Common myeloid progenitor, CD34-positive (primary cell): ENCODE results near the gene KLF2.
A peak's percentile ranks its signal among the peaks of the same experiment; 100 is the strongest.

Source experiments
- CTCF ChIA-PET: fragments of 350-600 bp; sonication (Branson Sonifier 250); formaldehyde crosslinking; loops from one replicate; lab custom pipeline; 2021; ENCODE audit warnings: antibody characterized with exemption; lab: Charles Lee
- POLR2A ChIA-PET: fragments of 350-600 bp; sonication (Branson Sonifier 250); formaldehyde crosslinking; loops from one replicate; lab custom pipeline; 2021; ENCODE audit warnings: antibody characterized with exemption; lab: Charles Lee
- DNase-seq, 3 donors: peaks; one replicate each; pipeline versions ENCODE4 v3.0.0 to v3.0.0-alpha.2; 2013
- H3K27ac ChIP-seq, 2 experiments: 1 replicate in 1 of 2; 2 replicates in 1 of 2; pipeline ENCODE4 v1.7.0; 2013; ENCODE audit warnings: inconsistent platforms in 2 of 2, low read length in 2 of 2, mild to moderate bottlenecking in 2 of 2, low read depth in 1 of 2, moderate library complexity in 1 of 2; ENCODE audit not compliant: severe bottlenecking in 2 of 2, insufficient read depth in 1 of 2, poor library complexity in 1 of 2
- H3K27me3 ChIP-seq, 5 experiments: replicated peaks in 2 of 5; 1 replicate in 3 of 5; 2 replicates in 2 of 5; pipeline versions ENCODE4 v1.6.1 to v1.7.0; 2013; ENCODE audit warnings: low read length in 4 of 5, mild to moderate bottlenecking in 2 of 5, moderate library complexity in 2 of 5, inconsistent platforms in 1 of 5; ENCODE audit not compliant: insufficient read depth in 5 of 5, control insufficient read depth in 4 of 5
- H3K36me3 ChIP-seq, 4 experiments: 1 replicate in 2 of 4; 2 replicates in 2 of 4; pipeline versions ENCODE4 v1.6.1 to v1.7.0; 2013; ENCODE audit warnings: low read length in 3 of 4, control low read depth in 1 of 4, mild to moderate bottlenecking in 1 of 4; ENCODE audit not compliant: control insufficient read depth in 4 of 4, insufficient read depth in 4 of 4
- H3K4me1 ChIP-seq, 4 experiments: 1 replicate in 3 of 4; 2 replicates in 1 of 4; pipeline versions ENCODE4 v1.6.1 to v1.7.1; 2013; ENCODE audit warnings: low read length in 3 of 4, mild to moderate bottlenecking in 3 of 4, control low read depth in 1 of 4, inconsistent platforms in 1 of 4, moderate library complexity in 1 of 4; ENCODE audit not compliant: control insufficient read depth in 4 of 4, insufficient read depth in 4 of 4; ENCODE audit errors: control extremely low read depth in 1 of 4
- H3K4me3 ChIP-seq, 7 experiments: 1 replicate in 4 of 7; 2 replicates in 3 of 7; pipeline versions ENCODE4 v1.5.1 to v1.7.0; 2013; ENCODE audit warnings: mild to moderate bottlenecking in 7 of 7, low read length in 6 of 7, moderate library complexity in 6 of 7, inconsistent platforms in 2 of 7, low read depth in 2 of 7, control low read depth in 1 of 7; ENCODE audit not compliant: insufficient read depth in 4 of 7, control insufficient read depth in 1 of 7; ENCODE audit errors: extremely low read depth in 1 of 7
- H3K9me3 ChIP-seq, 5 experiments: 1 replicate in 4 of 5; 2 replicates in 1 of 5; pipeline versions ENCODE4 v1.6.1 to v1.7.1; 2013; ENCODE audit warnings: low read length in 4 of 5, mild to moderate bottlenecking in 2 of 5, inconsistent platforms in 1 of 5, low read depth in 1 of 5, moderate library complexity in 1 of 5; ENCODE audit not compliant: control insufficient read depth in 4 of 5, insufficient read depth in 2 of 5; ENCODE audit errors: control extremely low read depth in 1 of 5
- WGBS: methylation state at CpG from one replicate; pipeline ENCODE4 v1.1.5; 2013; ENCODE audit not compliant: insufficient coverage; 5-methylcytosine and 5-hydroxymethylcytosine counted together

KLF2 gene

GRCh38 chr19:16347706-16348105 lies 23.1 kb downstream of the KLF2 start:
- Histone ChIP-seq H3K27me3 (no peaks in the 10 kb centered on the region), H3K9me3 (no peaks in the 10 kb centered on the region), H3K4me3 (no peak overlapping the region), H3K36me3 (peaks cover 0 to 4% (median 0%) of the 10 kb centered on the region in 4 experiments), H3K27ac (no peak overlapping the region), H3K4me1 (peaks cover 0 to 10% (median 6%) of the 10 kb centered on the region in 4 experiments)
- ChIA-PET POLR2A (no interaction called here), CTCF (interaction anchor here (1.2 kb wide), 1 partner anchor 23 kb away, joined by 3 read pairs; no protein-coding TSS in a partner anchor)
- 97% methylated on average over 3 of the region's 6 CpGs for WGBS
- no peak for DNase-seq

- Histone ChIP-seq H3K27ac (no peak overlapping the region), H3K9me3 (no peaks in the 10 kb centered on the region), H3K27me3 (no peaks in the 10 kb centered on the region), H3K36me3 (peaks cover 0 to 4% (median 2%) of the 10 kb centered on the region in 4 experiments), H3K4me1 (peaks cover 0 to 8% (median 5%) of the 10 kb centered on the region in 4 experiments), H3K4me3 (no peak overlapping the region)
- ChIA-PET CTCF (no interaction called here), POLR2A (no interaction called here)
- DNase-seq, result no peak
- WGBS, result 97% methylated on average over 10 of the region's 13 CpGs
Observed at GRCh38 chr19:16349551-16350152, 25.0 kb downstream of the KLF2 start.

GRCh38 chr19:16351133-16351809 lies 26.6 kb downstream of the KLF2 start:
- ChIA-PET POLR2A (interaction anchor here (0.5 to 1.2 kb wide), 2 partner anchors 23 to 75 kb away, joined by 3 to 5 read pairs; no protein-coding TSS in a partner anchor), CTCF (interaction anchor here (1.2 kb wide), 3 partner anchors 9 to 21 kb away, joined by 3 to 5 read pairs (median 3); no protein-coding TSS in a partner anchor)
- Histone ChIP-seq H3K4me1 (peaks cover 0 to 8% (median 5%) of the 10 kb centered on the region in 4 experiments), H3K27ac (no peak overlapping the region), H3K9me3 (no peaks in the 10 kb centered on the region), H3K27me3 (no peaks in the 10 kb centered on the region), H3K4me3 (no peak overlapping the region), H3K36me3 (peaks cover 0 to 11% (median 4%) of the 10 kb centered on the region in 4 experiments)
- 54% methylated on average over 9 of the region's 11 CpGs for WGBS
- peak in 1 of 3 donors; percentile 16 for DNase-seq

GRCh38 chr19:16355293-16356043 lies 30.8 kb downstream of the KLF2 start:
- no peaks in the 10 kb centered on the region for H3K27me3 ChIP-seq
- WGBS, result 95% methylated on average over 28 of the region's 39 CpGs
- POLR2A ChIA-PET, result no interaction called here
- no peak overlapping the region for H3K27ac ChIP-seq
- CTCF ChIA-PET, result interaction anchor here (1.3 to 1.6 kb wide), 2 partner anchors 11 to 13 kb away, joined by 4 read pairs; no protein-coding TSS in a partner anchor
- H3K9me3 ChIP-seq, result no peaks in the 10 kb centered on the region
- peaks cover 0 to 17% (median 6%) of the 10 kb centered on the region in 4 experiments for H3K36me3 ChIP-seq
- DNase-seq, result no peak
- no peak overlapping the region for H3K4me3 ChIP-seq
- H3K4me1 ChIP-seq, result peaks cover 0 to 20% (median 10%) of the 10 kb centered on the region in 4 experiments

GRCh38 chr19:16358456-16358855 lies 33.8 kb downstream of the KLF2 start:
- Histone ChIP-seq H3K27ac (no peak overlapping the region), H3K36me3 (peaks cover 0 to 23% (median 7%) of the 10 kb centered on the region in 4 experiments), H3K4me1 (peaks cover 0 to 12% (median 5%) of the 10 kb centered on the region in 4 experiments), H3K9me3 (no peaks in the 10 kb centered on the region), H3K4me3 (no peak overlapping the region), H3K27me3 (no peaks in the 10 kb centered on the region)
- CTCF ChIA-PET, result interaction anchor here (1.1 to 1.9 kb wide), 2 partner anchors 24 to 30 kb away, joined by 3 to 6 read pairs; no protein-coding TSS in a partner anchor
- POLR2A ChIA-PET, result interaction anchor here (0.5 kb wide), 1 partner anchor 1974 kb away, joined by 7 read pairs; no protein-coding TSS in a partner anchor
- DNase-seq, result no peak
- over 99% methylated on average over 15 of the region's 15 CpGs for WGBS

GRCh38 chr19:16359074-16359473 lies 34.4 kb downstream of the KLF2 start:
- Histone ChIP-seq H3K27ac (no peak overlapping the region), H3K36me3 (peaks cover 0 to 26% (median 9%) of the 10 kb centered on the region in 4 experiments)
- POLR2A ChIA-PET, result interaction anchor here (0.5 to 0.9 kb wide), 3 partner anchors 17 to 1974 kb away, joined by 3 to 7 read pairs (median 7); no protein-coding TSS in a partner anchor

More at GRCh38 chr19:16359074-16359473, 34.4 kb downstream of the KLF2 start:
- Histone ChIP-seq H3K4me3 (no peak overlapping the region), H3K27me3 (no peaks in the 10 kb centered on the region), H3K4me1 (peaks cover 0 to 12% (median 5%) of the 10 kb centered on the region in 4 experiments), H3K9me3 (no peaks in the 10 kb centered on the region)
- DNase-seq, result peak in 2 of 3 donors; percentile 77 to 85
- WGBS, result 13% methylated on average over 8 of the region's 10 CpGs
- CTCF ChIA-PET, result interaction anchor here (0.7 to 1.9 kb wide), 3 partner anchors 24 to 161 kb away, joined by 3 to 6 read pairs (median 3); partner anchors contain the start of gene AP1M1
